Measurements from ENCODE around the gene SPATA6.
"Not testable (repeated sequence)": the region's sequence is repeated elsewhere in the genome, so short reads cannot be mapped to it uniquely, and the experiment has no call there.

The SPATA6 gene

GRCh38 chr1:48338257-48338656, 133.7 kb downstream of the SPATA6 start:
- no peak for DNase-seq

- no peak for DNase-seq
Measured at GRCh38 chr1:48333316-48333715, 138.7 kb downstream of the SPATA6 start.

GRCh38 chr1:48332115-48332514, 139.9 kb downstream of the SPATA6 start:
- DNase-seq = no peak

- DNase-seq = no peak
Measured at GRCh38 chr1:48329905-48330304, 142.1 kb downstream of the SPATA6 start.

- no peak for DNase-seq
Measured at GRCh38 chr1:48329486-48329885, 142.5 kb downstream of the SPATA6 start.

GRCh38 chr1:48311829-48312228, 160.2 kb downstream of the SPATA6 start:
- not testable (repeated sequence) for DNase-seq

GRCh38 chr1:48309564-48310082, 162.4 kb downstream of the SPATA6 start:
- DNase-seq = no peak

GRCh38 chr1:48302652-48303051, 169.4 kb downstream of the SPATA6 start:
- no peak for DNase-seq

GRCh38 chr1:48294656-48295055, 177.3 kb downstream of the SPATA6 start:
- DNase-seq = no peak

- not testable (repeated sequence) for DNase-seq
Measured at GRCh38 chr1:48294094-48294493, 177.9 kb downstream of the SPATA6 start.

GRCh38 chr1:48292706-48293105, 179.3 kb downstream of the SPATA6 start:
- DNase-seq = no peak

- DNase-seq = no peak
Measured at GRCh38 chr1:48291421-48291820, 180.6 kb downstream of the SPATA6 start.

- no peak for DNase-seq
Measured at GRCh38 chr1:48285525-48285924, 186.5 kb downstream of the SPATA6 start.

GRCh38 chr1:48284696-48285420, 187.1 kb downstream of the SPATA6 start:
- not testable (repeated sequence) for DNase-seq

- DNase-seq = not testable (repeated sequence)
Measured at GRCh38 chr1:48282329-48282728, 189.7 kb downstream of the SPATA6 start.

- DNase-seq = not testable (repeated sequence)
Measured at GRCh38 chr1:48277437-48277836, 194.6 kb downstream of the SPATA6 start.

GRCh38 chr1:48266576-48266975, 205.4 kb downstream of the SPATA6 start:
- no peak for DNase-seq

GRCh38 chr1:48263041-48263440, 209.0 kb downstream of the SPATA6 start:
- no peak for DNase-seq

GRCh38 chr1:48261881-48262400, 210.1 kb downstream of the SPATA6 start:
- no peak for DNase-seq

GRCh38 chr1:48258106-48258505, 213.9 kb downstream of the SPATA6 start:
- DNase-seq = no peak

- DNase-seq = no peak
Measured at GRCh38 chr1:48254254-48254653, 217.8 kb downstream of the SPATA6 start.

GRCh38 chr1:48251821-48252220, 220.2 kb downstream of the SPATA6 start:
- DNase-seq = no peak

- no peak for DNase-seq
Measured at GRCh38 chr1:48251323-48251722, 220.7 kb downstream of the SPATA6 start.

- no peak for DNase-seq
Measured at GRCh38 chr1:48250572-48250971, 221.4 kb downstream of the SPATA6 start.

- DNase-seq = no peak
Measured at GRCh38 chr1:48249868-48250267, 222.1 kb downstream of the SPATA6 start.

All from T1000 (cell line).